Suppressor macrophage treated with lipopolysaccharide for 1 hour (primary cell): ENCODE data around the gene LACC1.

Source experiments
- DNase-seq, 3 donors: peaks; one replicate each; pipeline ENCODE4 v3.0.0-alpha.2; 2020 to 2022

The LACC1 gene

GRCh38 chr13:43879755-43880181, at the start of gene LACC1:
Gene LACC1, plus strand, starts transcription at chr13:43879904. Its CDS starts 1,082 bp downstream, at chr13:43880986.
- DNase-seq = peak; percentile 55 to 81 (median 72)

GRCh38 chr13:43830497-43830881, 49.2 kb upstream of the LACC1 start:
- peak; percentile 86 to 97 (median 95) for DNase-seq

GRCh38 chr13:43831088-43831487, 48.6 kb upstream of the LACC1 start:
- DNase-seq = peak in 2 of 3 donors; percentile 5 to 12

- DNase-seq = no peak
These were observed 44.0 kb upstream of the LACC1 start for GRCh38 chr13:43835701-43836100.

- DNase-seq = no peak
These were observed 40.8 kb upstream of the LACC1 start for GRCh38 chr13:43838909-43839308.

GRCh38 chr13:43846496-43847158, 33.1 kb upstream of the LACC1 start:
- no peak for DNase-seq

- DNase-seq = peak; percentile 28 to 81 (median 73)
These were observed 31.6 kb upstream of the LACC1 start for GRCh38 chr13:43848001-43848649.

GRCh38 chr13:43850873-43851272, 28.8 kb upstream of the LACC1 start:
- no peak for DNase-seq

- no peak for DNase-seq
These were observed 26.7 kb upstream of the LACC1 start for GRCh38 chr13:43852923-43853404.

GRCh38 chr13:43861863-43862262, 17.8 kb upstream of the LACC1 start:
- DNase-seq = no peak

GRCh38 chr13:43864921-43865320, 14.8 kb upstream of the LACC1 start:
- no peak for DNase-seq

GRCh38 chr13:43865892-43866291, 13.8 kb upstream of the LACC1 start:
- DNase-seq = no peak

GRCh38 chr13:43872181-43872580, 7.5 kb upstream of the LACC1 start:
- no peak for DNase-seq

- DNase-seq = peak; percentile 20 to 73 (median 70)
These were observed 5.1 kb upstream of the LACC1 start for GRCh38 chr13:43874504-43875092.

GRCh38 chr13:43876366-43876765, 3.3 kb upstream of the LACC1 start:
- DNase-seq = no peak

GRCh38 chr13:43877326-43877725, 2.4 kb upstream of the LACC1 start:
- no peak for DNase-seq

- peak; percentile 36 to 65 (median 56) for DNase-seq
These were observed 1.9 kb upstream of the LACC1 start for GRCh38 chr13:43877766-43878165.

- peak; percentile 96 to 98 (median 97) for DNase-seq
These were observed 581 bp upstream of the LACC1 start, which contains the start of gene CCDC122 for GRCh38 chr13:43878892-43879754. Gene CCDC122, minus strand, starts transcription at chr13:43879740. Its CDS starts 10,364 bp downstream, at chr13:43869376.

- peak; percentile 17 to 38 (median 35) for DNase-seq
These were observed 631 bp downstream of the LACC1 start for GRCh38 chr13:43880214-43880855.

GRCh38 chr13:43880926-43881325, 1.2 kb downstream of the LACC1 start:
- no peak for DNase-seq

GRCh38 chr13:43881580-43881979, 1.9 kb downstream of the LACC1 start:
- no peak for DNase-seq

GRCh38 chr13:43883631-43884030, 3.9 kb downstream of the LACC1 start:
- no peak for DNase-seq
